Suprapubic skin (tissue), 4 donors: ENCODE measurements around the gene KLHDC4. TPM values are rescaled to one million over a fixed set of nuclear protein-coding genes. Genes with fewer than 3 reads are reported as not detected.

Experiments used
- DNase-seq, 2 donors: peaks; one replicate each; pipeline ENCODE4 v3.0.0-alpha.2; 2019; ENCODE audit warnings: low spot score in 2 of 2
- H3K27ac ChIP-seq: fragments of 200-600 bp; sonication (generic); one replicate; pipeline ENCODE4 v1.5.1; 2019
- H3K27me3 ChIP-seq: fragments of 200-600 bp; sonication (generic); one replicate; pipeline ENCODE4 v1.5.1; 2019
- H3K36me3 ChIP-seq: fragments of 200-600 bp; sonication (generic); one replicate; pipeline ENCODE4 v1.5.1; 2019
- H3K4me1 ChIP-seq: fragments of 200-600 bp; sonication (generic); one replicate; pipeline ENCODE4 v1.5.1; 2019
- H3K4me3 ChIP-seq: fragments of 200-600 bp; sonication (generic); one replicate; pipeline ENCODE4 v1.5.1; 2019; ENCODE audit warnings: mild to moderate bottlenecking
- H3K9me3 ChIP-seq: fragments of 200-600 bp; sonication (generic); one replicate; pipeline ENCODE4 v1.5.1; 2019
- CTCF ChIP-seq, 2 donors: fragments of 200-600 bp in 1 of 2; fragments of 450-650 bp in 1 of 2; sonication (generic) in 1 of 2; IDR thresholded peaks; one replicate each; pipeline ENCODE4 v1.5.1; 2016 to 2019; ENCODE audit warnings: antibody characterized with exemption in 2 of 2, mild to moderate bottlenecking in 1 of 2, moderate library complexity in 1 of 2
- EP300 ChIP-seq: sonication (generic); formaldehyde crosslinking; IDR thresholded peaks from one replicate; pipeline ENCODE4 v1.6.1; 2017; ENCODE audit warnings: antibody characterized with exemption
- POLR2A ChIP-seq, 2 donors: fragments of 450-650 bp; IDR thresholded peaks; one replicate each; pipeline ENCODE4 v1.6.1; 2017; ENCODE audit warnings: antibody characterized with exemption in 2 of 2, mild to moderate bottlenecking in 2 of 2, moderate library complexity in 2 of 2
- POLR2AphosphoS5 ChIP-seq, 3 donors: sonication (generic); formaldehyde crosslinking; IDR thresholded peaks; one replicate each; pipeline ENCODE4 v1.6.1; 2017; ENCODE audit warnings: antibody characterized with exemption in 3 of 3
- WGBS: methylation state at CpG from one replicate; pipeline ENCODE4 v1.1.5; 2018; 5-methylcytosine and 5-hydroxymethylcytosine counted together
- total RNA-seq, 4 donors: library from RNA; depleted of rRNA; stranded (reverse); fragments of >200 nt; gene quantifications; one replicate each; pipeline ENCODE4 v1.1.0, GENCODE V29; 2016

KLHDC4 gene
- total RNA-seq, 4 donors from 2014 or later: 26.6 to 104 (median 30.1) TPM

- no peaks in the 10 kb centered on the region for H3K9me3 ChIP-seq
- H3K27me3 ChIP-seq: peaks cover 79% of the 10 kb centered on the region
- no peak overlapping the region for H3K27ac ChIP-seq
- no peak for DNase-seq
- H3K4me1 ChIP-seq: no peaks in the 10 kb centered on the region
- no peak overlapping the region for H3K4me3 ChIP-seq
- 32% methylated on average over 7 of the region's 14 CpGs for WGBS
- H3K36me3 ChIP-seq: no peaks in the 10 kb centered on the region
- TF ChIP-seq CTCF (IDR thresholded peaks at IDR 0.05): no peak
- TF ChIP-seq EP300: no peak
- TF ChIP-seq POLR2AphosphoS5 (IDR thresholded peaks at IDR 0.05): no peak
- TF ChIP-seq POLR2A (IDR thresholded peaks at IDR 0.05): no peak
Measured at GRCh38 chr16:87658564-87659225, 107.1 kb downstream of the KLHDC4 start.

Other genes with a start within 250 kb of the KLHDC4 start
- not detected for gene JPH3, start 163.5 kb downstream of the KLHDC4 start, total RNA-seq
- gene SLC7A5, start 103.5 kb upstream of the KLHDC4 start, total RNA-seq: 10 to 100 TPM in 3 of 4 donors, 1 to 10 TPM in 1; 10.0 to 99.4 (median 61.1) TPM
- not detected for gene CA5A, start 170.5 kb upstream of the KLHDC4 start, total RNA-seq
- 10 to 100 TPM; 24.9 to 40.1 (median 26.5) TPM for gene BANP, start 185.4 kb upstream of the KLHDC4 start, total RNA-seq